Stimulated activated memory B cell treated with anti-CD40 and anti-IgM and Interleukin-4, amounts not matched to agents 10 μg/mL and 1 μg/mL and 100 μg/mL, for 72 hours (primary cell): ENCODE data around the gene RNF14.
"Not testable (repeated sequence)": the region's sequence is repeated elsewhere in the genome, so short reads cannot be mapped to it uniquely, and the experiment has no call there.

Experiments
- ATAC-seq: fragments of 150-1000 bp; cut with Tn5 transposase; 2 replicates; pipeline ENCODE4 v1.10.0; 2021
- H3K27ac Mint-ChIP-seq: one replicate; pipeline ENCODE4 v1.8.0; 2022; ENCODE audit warnings: mild to moderate bottlenecking, mixed read lengths
- H3K27me3 Mint-ChIP-seq: one replicate; pipeline ENCODE4 v1.8.0; 2022; ENCODE audit warnings: mixed read lengths
- H3K36me3 Mint-ChIP-seq: one replicate; pipeline ENCODE4 v1.8.0; 2022; ENCODE audit warnings: mixed read lengths
- H3K4me1 Mint-ChIP-seq: one replicate; pipeline ENCODE4 v1.8.0; 2022; ENCODE audit warnings: mixed read lengths
- H3K4me3 Mint-ChIP-seq: one replicate; pipeline ENCODE4 v1.8.0; 2022; ENCODE audit warnings: mild to moderate bottlenecking, moderate library complexity, mixed read lengths
- H3K9me3 Mint-ChIP-seq: one replicate; pipeline ENCODE4 v1.8.0; 2022; ENCODE audit warnings: mixed read lengths

The RNF14 gene

DNA sequence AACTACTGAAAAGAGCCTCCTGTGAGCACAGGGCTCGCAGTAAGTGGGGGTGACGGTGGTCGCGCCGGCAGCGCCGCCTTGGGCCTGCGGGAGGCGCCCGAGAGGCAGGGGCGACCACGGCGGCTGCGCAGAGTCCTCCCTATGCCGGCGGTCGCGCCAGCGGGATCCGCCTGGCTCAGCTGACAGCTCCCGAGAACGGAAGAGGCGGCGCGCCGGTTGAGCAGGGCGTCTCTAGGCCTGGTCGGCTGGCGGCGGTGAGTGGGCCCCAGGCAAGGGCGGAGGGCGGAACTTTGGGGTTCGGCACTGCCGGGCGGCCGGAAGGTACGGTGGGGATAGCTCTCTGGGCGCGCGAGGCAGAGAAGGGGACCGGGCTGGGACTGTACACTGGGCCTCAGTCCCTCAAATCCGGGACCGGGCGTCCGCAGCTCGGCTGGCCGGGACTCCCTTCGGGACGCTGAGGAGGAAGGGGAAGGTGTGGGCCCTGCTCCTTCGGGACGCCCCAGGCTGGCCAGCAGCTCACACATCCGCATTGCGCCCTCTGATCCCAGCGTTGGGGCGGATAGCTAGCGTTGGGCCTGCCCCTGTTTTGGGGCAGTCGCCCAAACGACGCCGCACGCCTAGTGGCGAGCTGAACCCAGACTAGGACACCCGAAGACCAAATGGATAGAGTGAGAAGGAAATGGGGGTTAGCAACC, at the start of gene RNF14:
RNF14 (plus strand) TSS at position 192 of the 695 bp plus-strand sequence. CDS start 4,484 bp downstream, outside the sequence.
- peak within 1 kb of the TSS; percentile 86 for H3K4me3 Mint-ChIP-seq
- peak within 1 kb of the TSS; percentile 92 for H3K27ac Mint-ChIP-seq
- H3K36me3 Mint-ChIP-seq = peaks cover 16% of the 10 kb centered on the region
- peaks cover 40% of the 10 kb centered on the region for H3K4me1 Mint-ChIP-seq
- peak; percentile 98 for ATAC-seq
- H3K9me3 Mint-ChIP-seq = no peaks in the 10 kb centered on the region
- no peaks in the 10 kb centered on the region for H3K27me3 Mint-ChIP-seq

DNA sequence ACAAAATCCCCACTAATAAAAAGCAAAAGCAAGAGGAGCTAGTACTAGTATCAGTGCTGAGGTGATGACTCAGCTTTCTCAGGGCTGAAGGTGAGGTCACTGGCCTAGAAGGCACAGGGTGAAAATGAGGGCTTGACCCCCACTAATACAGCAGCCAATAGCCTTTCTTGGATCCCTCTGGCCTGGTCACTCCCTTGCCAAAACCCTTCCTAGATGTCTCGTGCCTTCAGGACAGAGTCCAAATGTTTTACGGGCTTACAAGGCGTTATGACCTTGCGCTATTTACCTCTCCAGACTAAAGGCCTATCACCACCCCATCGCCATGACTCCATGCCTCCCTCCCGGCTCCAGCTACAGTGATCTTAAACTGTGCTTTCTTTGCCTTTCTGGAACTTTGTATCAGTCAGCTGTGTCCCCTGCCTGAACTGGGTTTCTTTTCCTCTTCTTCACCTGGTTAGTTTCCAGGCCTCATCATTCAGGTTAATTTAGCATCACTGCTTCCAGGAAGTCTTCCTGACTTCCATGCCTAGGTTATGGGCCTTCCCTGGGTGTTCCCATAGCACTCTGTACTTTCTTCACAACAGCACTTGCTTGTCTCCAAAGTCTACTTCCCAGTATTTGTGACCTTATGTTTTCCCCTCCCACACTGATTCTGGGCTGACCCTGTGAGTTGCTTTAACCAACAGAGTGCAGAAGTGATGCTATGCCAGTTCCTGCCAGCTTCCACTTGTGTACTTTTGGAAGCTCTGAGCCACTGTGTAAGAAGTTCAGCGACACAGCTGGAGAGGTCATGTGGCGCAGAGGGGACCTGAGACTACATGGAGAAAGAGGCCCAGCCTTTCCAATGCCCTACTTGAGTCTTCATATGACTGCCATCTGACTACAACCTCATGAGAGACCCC, 49.4 kb upstream of the RNF14 start:
- Mint-ChIP-seq H3K9me3 (no peaks in the 10 kb centered on the region), H3K36me3 (peaks cover 6% of the 10 kb centered on the region), H3K4me1 (peaks cover 28% of the 10 kb centered on the region), H3K27ac (no peak overlapping the region), H3K27me3 (no peaks in the 10 kb centered on the region), H3K4me3 (no peak overlapping the region)
- no peak for ATAC-seq

DNA sequence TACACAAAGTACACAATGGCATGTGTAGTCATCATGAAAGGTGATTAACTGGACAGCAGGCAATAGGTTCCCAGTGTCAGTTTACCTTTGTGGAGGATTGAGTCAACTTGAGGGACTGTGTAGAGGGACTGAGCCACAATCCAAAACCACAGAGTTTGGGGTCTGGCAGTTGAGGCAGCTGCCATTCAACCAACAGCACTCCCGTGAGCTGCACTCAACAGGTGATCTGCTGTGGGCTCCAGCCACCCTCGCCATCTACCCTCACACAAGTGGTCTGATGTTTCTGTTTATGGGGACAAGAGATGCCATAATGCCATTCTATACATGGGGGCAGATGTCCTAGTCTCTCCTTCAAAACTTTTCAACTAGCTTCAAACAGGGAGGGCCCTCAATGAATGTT, 48.1 kb upstream of the RNF14 start:
- peaks cover 32% of the 10 kb centered on the region for H3K4me1 Mint-ChIP-seq
- peaks cover 12% of the 10 kb centered on the region for H3K36me3 Mint-ChIP-seq
- H3K27ac Mint-ChIP-seq = no peak overlapping the region
- no peaks in the 10 kb centered on the region for H3K27me3 Mint-ChIP-seq
- no peak overlapping the region for H3K4me3 Mint-ChIP-seq
- H3K9me3 Mint-ChIP-seq = no peaks in the 10 kb centered on the region
- ATAC-seq = no peak

- peak overlapping the region; percentile 98 for H3K27ac Mint-ChIP-seq
- not testable (repeated sequence) for H3K9me3 Mint-ChIP-seq, ATAC-seq, H3K27me3 Mint-ChIP-seq
- peaks cover 28% of the 10 kb centered on the region for H3K36me3 Mint-ChIP-seq
- H3K4me1 Mint-ChIP-seq = peaks cover 28% of the 10 kb centered on the region
- H3K4me3 Mint-ChIP-seq = peak overlapping the region; percentile 87
These were observed 46.0 kb upstream of the RNF14 start for GRCh38 chr5:141922827-141923447.

DNA sequence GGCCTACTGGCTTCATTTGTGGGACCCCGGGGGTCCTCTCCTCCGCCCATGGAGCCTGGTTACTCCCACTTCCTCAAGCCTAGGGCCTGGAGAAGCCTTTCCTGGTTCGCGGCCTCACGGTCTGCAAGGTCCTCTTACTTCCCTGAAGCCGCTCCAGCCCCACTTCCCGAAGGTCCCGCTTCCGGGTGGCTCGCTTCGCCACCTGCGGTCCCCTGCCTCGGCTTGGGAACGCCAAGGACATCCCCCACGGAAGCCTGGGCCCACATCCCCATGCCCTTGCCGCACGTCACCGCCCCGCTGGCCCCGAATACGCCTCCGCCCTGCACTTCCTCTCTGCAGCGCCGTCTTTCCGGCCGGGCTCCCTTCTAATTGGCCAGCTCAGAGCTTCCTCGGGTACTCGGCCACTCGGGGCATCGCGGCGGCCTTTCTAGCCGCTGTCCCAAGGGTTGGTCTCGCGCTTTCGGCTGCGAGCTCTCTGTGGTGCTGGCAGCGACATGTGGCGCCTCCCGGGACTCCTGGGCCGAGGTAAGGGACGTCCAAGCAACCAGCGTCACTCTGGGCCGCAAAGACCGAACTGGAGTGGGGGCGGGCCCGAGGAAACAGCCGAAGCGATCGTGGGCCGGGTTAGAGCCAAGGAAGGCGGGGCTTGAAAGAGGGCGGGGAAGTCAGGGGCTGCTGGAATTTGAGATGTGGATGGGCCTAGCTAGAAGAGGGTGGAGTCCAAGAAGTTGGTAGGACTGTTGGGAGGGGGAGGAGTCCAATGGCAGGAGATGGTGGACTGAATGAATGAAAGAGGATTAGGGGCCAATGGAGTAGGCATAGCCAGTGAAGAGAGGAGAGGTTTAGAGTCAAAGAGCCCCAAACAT, 45.2 kb upstream of the RNF14 start, which contains the start of gene DELE1:
DELE1 (plus strand) TSS at position 424 of the 866 bp plus-strand sequence; CDS start at position 495, 71 bp downstream.
- Mint-ChIP-seq H3K9me3 (no peaks in the 10 kb centered on the region), H3K36me3 (peaks cover 36% of the 10 kb centered on the region), H3K27me3 (no peaks in the 10 kb centered on the region), H3K4me1 (peaks cover 30% of the 10 kb centered on the region), H3K4me3 (peak within 1 kb of the TSS; percentile 87), H3K27ac (peak within 1 kb of the TSS; percentile 98)
- ATAC-seq = peak; percentile 99

- peaks cover 30% of the 10 kb centered on the region for H3K4me1 Mint-ChIP-seq
- peaks cover 60% of the 10 kb centered on the region for H3K36me3 Mint-ChIP-seq
- ATAC-seq = no peak
- H3K4me3 Mint-ChIP-seq = no peak overlapping the region
- H3K27ac Mint-ChIP-seq = no peak overlapping the region
- H3K27me3 Mint-ChIP-seq = no peaks in the 10 kb centered on the region
- no peaks in the 10 kb centered on the region for H3K9me3 Mint-ChIP-seq
These were observed 42.5 kb upstream of the RNF14 start for GRCh38 chr5:141926434-141926833.

GRCh38 chr5:141928051-141928450, 40.9 kb upstream of the RNF14 start:
- H3K9me3 Mint-ChIP-seq = no peaks in the 10 kb centered on the region
- peaks cover 30% of the 10 kb centered on the region for H3K4me1 Mint-ChIP-seq
- H3K4me3 Mint-ChIP-seq = no peak overlapping the region
- no peak overlapping the region for H3K27ac Mint-ChIP-seq
- no peaks in the 10 kb centered on the region for H3K27me3 Mint-ChIP-seq
- ATAC-seq = no peak
- peaks cover 76% of the 10 kb centered on the region for H3K36me3 Mint-ChIP-seq

DNA sequence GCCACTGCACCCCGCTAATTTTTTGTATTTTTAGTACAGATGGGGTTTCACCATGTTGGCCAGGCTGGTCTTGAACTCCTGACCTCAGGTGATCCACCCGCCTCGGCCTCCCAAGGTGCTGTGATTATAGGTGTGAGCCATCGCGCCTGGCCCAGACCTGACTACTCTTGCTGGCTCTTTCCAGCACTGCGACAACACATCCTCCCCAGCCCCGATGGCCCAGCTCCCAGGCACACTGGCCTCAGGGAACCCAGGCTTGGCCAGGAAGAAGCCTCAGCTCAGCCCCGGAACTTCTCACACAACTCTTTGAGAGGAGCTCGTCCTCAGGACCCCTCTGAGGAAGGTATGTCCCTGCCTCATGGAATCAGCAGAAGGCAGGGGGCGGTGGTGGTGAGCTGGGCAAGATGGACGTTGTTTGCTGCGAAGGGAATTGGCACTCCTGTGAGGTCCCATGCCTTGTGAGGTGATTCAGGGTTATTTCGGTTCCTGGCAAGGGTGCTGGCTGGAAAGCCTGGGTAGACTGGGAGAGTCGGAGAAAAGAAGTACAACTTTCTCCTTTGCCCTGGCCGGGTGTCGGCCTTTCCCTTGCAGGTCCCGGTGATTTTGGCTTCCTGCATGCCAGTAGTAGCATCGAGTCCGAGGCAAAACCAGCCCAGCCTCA, 39.4 kb upstream of the RNF14 start:
- no peaks in the 10 kb centered on the region for H3K9me3 Mint-ChIP-seq
- H3K27ac Mint-ChIP-seq = no peak overlapping the region
- no peaks in the 10 kb centered on the region for H3K27me3 Mint-ChIP-seq
- H3K4me1 Mint-ChIP-seq = peaks cover 22% of the 10 kb centered on the region
- ATAC-seq = no peak
- no peak overlapping the region for H3K4me3 Mint-ChIP-seq
- H3K36me3 Mint-ChIP-seq = peaks cover 76% of the 10 kb centered on the region

DNA sequence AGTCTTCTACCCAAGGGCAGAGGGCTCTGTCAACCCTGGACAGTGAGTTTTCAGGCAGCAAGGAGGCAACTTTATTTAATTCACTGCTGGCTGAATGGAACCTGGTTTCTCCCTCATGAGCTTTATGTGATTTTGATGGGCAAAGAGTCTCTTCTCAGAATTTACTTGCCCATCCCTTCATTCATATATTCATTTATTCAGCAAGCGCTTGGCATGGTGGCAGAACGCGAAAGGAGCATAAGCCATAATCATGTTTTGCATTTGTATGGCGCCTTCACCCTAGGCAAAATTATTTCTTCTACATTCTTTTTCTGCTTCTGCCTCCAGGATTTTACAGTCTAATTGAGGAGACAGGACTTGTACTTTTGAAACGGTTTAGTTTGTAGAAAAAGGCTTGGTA, 37.2 kb upstream of the RNF14 start:
- no peaks in the 10 kb centered on the region for H3K27me3 Mint-ChIP-seq
- H3K4me1 Mint-ChIP-seq = peaks cover 12% of the 10 kb centered on the region
- no peak overlapping the region for H3K27ac Mint-ChIP-seq
- no peak for ATAC-seq
- no peak overlapping the region for H3K4me3 Mint-ChIP-seq
- H3K36me3 Mint-ChIP-seq = peaks cover 78% of the 10 kb centered on the region
- H3K9me3 Mint-ChIP-seq = no peaks in the 10 kb centered on the region

DNA sequence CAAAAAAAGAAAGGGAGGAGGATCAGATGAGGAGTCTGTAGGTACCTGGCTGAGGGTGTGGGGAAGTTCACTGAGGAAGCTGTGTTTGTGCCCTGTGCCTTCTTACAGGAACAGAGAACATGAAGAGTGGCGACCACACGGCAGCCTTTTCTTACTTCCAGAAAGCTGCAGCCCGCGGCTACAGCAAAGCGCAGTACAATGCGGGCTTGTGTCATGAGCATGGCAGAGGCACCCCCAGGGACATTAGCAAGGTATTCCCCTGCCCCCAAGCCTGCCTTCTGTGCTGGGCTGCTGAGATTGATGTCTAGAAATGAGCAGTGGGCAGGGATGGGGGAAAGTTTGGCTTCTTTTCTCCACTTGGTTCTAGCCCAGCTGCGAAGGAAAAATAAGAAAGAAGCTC, 35.8 kb upstream of the RNF14 start:
- no peak for ATAC-seq
- peaks cover under 1% of the 10 kb centered on the region for H3K4me1 Mint-ChIP-seq
- H3K9me3 Mint-ChIP-seq = no peaks in the 10 kb centered on the region
- no peak overlapping the region for H3K4me3 Mint-ChIP-seq
- H3K27me3 Mint-ChIP-seq = no peaks in the 10 kb centered on the region
- H3K36me3 Mint-ChIP-seq = peaks cover 65% of the 10 kb centered on the region
- H3K27ac Mint-ChIP-seq = no peak overlapping the region

DNA sequence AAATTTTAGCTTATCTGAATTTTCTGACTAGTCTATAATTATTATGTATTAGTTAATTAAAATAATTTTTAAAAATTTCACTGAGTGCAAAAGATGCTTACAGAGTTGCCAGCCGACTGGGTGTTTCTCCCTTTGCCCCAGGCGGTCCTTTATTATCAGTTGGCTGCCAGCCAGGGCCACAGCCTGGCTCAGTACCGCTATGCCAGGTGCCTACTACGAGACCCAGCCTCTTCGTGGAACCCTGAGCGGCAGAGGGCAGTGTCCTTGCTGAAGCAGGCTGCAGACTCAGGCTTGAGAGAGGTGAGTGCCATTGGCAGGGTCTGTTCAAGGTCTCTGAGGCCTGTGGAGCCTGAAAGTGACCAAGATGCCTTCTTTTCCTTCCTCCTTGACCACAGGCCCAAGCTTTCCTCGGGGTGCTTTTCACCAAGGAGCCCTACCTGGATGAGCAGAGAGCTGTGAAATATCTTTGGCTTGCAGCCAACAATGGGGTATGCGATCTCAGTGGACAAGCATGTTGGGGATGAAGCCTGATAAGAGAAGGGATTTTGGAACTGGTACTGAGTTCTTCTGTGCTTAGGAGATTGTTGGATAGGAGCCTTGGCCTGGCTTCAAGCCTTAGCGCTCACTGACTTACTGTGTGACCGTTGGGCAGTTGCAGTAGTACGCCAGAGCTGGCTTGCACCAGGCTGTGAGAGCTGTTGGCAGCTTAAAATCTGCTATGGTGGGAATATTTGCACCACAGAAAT, 34.6 kb upstream of the RNF14 start:
- Mint-ChIP-seq H3K4me3 (no peak overlapping the region), H3K27me3 (no peaks in the 10 kb centered on the region), H3K4me1 (no peaks in the 10 kb centered on the region), H3K9me3 (no peaks in the 10 kb centered on the region), H3K36me3 (peaks cover 54% of the 10 kb centered on the region), H3K27ac (no peak overlapping the region)
- ATAC-seq = no peak

DNA sequence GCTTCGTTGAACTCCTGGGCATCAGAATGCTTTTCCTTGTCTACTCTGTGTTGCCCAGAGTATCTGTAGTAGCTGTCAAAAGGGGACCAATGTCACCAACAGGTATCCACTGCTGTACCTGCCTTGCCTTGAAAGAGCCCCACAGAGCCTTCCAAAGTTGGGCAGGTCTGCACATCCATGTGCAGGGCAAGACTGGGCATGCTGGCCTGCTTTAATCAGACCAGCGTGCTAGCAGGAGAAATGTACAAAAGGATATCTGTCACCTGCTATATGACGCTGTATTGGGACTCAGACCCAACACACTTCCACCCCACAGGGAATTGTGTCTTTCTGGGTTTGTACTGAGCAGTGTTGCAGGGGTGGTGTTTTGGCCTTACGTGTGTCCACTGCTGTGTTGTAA, 33.4 kb upstream of the RNF14 start:
- ATAC-seq = no peak
- Mint-ChIP-seq H3K4me1 (no peaks in the 10 kb centered on the region), H3K27ac (no peak overlapping the region), H3K27me3 (no peaks in the 10 kb centered on the region), H3K36me3 (peaks cover 53% of the 10 kb centered on the region), H3K4me3 (no peak overlapping the region), H3K9me3 (no peaks in the 10 kb centered on the region)

DNA sequence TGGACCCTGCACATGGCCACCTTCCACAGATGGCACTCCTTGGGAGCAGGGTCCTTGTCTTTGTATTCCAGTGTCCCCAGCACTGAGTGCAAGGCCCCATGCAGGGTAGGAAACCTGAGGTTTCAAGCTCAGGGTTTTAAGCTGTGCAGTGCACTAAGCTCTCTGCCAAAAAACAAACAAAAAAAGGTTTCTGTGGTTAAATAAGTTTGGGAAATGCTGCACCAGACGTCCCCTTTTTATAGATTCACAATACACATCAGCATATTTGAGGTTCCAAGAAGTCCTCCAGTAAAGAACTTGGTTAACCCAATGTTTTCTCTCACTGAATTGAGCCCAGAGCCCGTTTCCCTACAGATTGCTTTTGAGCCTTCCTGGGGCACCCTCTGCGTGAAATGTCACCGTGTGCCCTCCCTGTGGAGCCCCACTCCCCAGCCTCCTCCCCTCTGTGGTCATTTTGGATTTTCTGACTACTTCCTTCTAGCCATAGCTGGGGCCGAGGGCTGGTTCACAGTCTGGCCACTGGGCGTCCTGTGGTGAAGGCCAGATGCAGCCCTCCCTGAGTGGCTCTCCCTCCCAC, 28.1 kb upstream of the RNF14 start:
- Mint-ChIP-seq H3K9me3 (no peaks in the 10 kb centered on the region), H3K4me3 (no peak overlapping the region), H3K36me3 (peaks cover 14% of the 10 kb centered on the region), H3K27me3 (no peaks in the 10 kb centered on the region), H3K4me1 (no peaks in the 10 kb centered on the region), H3K27ac (no peak overlapping the region)
- ATAC-seq = no peak
